ENCODE data around the gene BSPRY.

BSPRY gene

GRCh38 chr9:113349445-113350094, at the start of gene BSPRY:
Gene BSPRY, plus strand, starts transcription at chr9:113349541. Its CDS starts 39 bp downstream, at chr9:113349580.
- no peak for DNase-seq (ENCODE audit: extremely low read depth, low read depth)
- TF ChIP-seq, protein P1, sequence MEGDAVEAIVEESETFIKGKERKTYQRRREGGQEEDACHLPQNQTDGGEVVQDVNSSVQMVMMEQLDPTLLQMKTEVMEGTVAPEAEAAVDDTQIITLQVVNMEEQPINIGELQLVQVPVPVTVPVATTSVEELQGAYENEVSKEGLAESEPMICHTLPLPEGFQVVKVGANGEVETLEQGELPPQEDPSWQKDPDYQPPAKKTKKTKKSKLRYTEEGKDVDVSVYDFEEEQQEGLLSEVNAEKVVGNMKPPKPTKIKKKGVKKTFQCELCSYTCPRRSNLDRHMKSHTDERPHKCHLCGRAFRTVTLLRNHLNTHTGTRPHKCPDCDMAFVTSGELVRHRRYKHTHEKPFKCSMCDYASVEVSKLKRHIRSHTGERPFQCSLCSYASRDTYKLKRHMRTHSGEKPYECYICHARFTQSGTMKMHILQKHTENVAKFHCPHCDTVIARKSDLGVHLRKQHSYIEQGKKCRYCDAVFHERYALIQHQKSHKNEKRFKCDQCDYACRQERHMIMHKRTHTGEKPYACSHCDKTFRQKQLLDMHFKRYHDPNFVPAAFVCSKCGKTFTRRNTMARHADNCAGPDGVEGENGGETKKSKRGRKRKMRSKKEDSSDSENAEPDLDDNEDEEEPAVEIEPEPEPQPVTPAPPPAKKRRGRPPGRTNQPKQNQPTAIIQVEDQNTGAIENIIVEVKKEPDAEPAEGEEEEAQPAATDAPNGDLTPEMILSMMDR (IDR thresholded peaks at IDR 0.05; ENCODE audit: low read depth, low read length): no peak

GRCh38 chr9:113299800-113300292, 49.5 kb upstream of the BSPRY start:
- DNase-seq (ENCODE audit: extremely low read depth, low read depth): no peak
- TF ChIP-seq, protein P1 (IDR thresholded peaks at IDR 0.05; ENCODE audit: low read depth, low read length): no peak

- TF ChIP-seq, protein P1 (IDR thresholded peaks at IDR 0.05; ENCODE audit: low read depth, low read length): no peak
- no peak for DNase-seq (ENCODE audit: extremely low read depth, low read depth)
Observed at GRCh38 chr9:113301548-113301947, 47.8 kb upstream of the BSPRY start.

DNA sequence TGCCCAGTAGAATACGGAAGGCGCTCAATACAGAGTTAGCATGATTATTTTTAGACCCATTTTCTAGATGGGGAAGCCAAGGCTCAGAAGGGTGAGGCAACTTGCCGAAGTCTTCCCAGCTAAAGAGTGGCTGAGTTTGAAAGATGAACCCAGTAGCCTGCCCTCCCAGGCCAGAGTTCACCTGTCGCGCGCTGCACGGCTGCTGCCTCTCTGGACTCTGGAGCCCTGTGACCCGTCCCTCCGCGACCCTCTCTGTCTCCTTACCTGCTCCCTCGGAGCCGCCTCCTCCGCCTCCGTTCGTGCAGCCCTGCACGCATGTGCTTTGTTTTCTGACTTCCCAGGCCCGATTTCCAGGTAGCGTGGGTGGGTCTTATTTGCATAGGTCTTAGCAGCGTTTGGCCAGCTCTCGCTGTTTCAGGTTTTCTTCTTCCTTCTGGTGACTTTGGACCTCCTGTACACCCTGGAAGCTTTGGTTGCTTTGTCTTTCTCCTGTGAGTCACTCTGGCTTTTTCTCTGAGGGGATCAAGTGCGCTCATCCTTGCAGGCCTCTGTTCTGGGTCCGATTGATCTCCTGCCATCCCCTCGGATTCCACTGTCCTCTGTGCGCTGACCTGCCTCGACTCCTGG, 46.4 kb upstream of the BSPRY start, which contains the start of gene RNF183:
Gene RNF183, minus strand, starts transcription at position 585 of the 627 bp plus-strand sequence. CDS start 5,192 bp downstream, outside the sequence.
- TF ChIP-seq, protein P1 (IDR thresholded peaks at IDR 0.05; ENCODE audit: low read depth, low read length): no peak
- no peak for DNase-seq (ENCODE audit: extremely low read depth, low read depth)

GRCh38 chr9:113306566-113306965, 42.8 kb upstream of the BSPRY start:
- no peak for DNase-seq (ENCODE audit: extremely low read depth, low read depth)
- TF ChIP-seq, protein P1 (IDR thresholded peaks at IDR 0.05; ENCODE audit: low read depth, low read length): no peak

- TF ChIP-seq, protein P1 (IDR thresholded peaks at IDR 0.05; ENCODE audit: low read depth, low read length): no peak
- no peak for DNase-seq (ENCODE audit: extremely low read depth, low read depth)
Observed at GRCh38 chr9:113307396-113307975, 41.9 kb upstream of the BSPRY start.
